ENCODE measurements around the gene NHSL2.

DNA sequence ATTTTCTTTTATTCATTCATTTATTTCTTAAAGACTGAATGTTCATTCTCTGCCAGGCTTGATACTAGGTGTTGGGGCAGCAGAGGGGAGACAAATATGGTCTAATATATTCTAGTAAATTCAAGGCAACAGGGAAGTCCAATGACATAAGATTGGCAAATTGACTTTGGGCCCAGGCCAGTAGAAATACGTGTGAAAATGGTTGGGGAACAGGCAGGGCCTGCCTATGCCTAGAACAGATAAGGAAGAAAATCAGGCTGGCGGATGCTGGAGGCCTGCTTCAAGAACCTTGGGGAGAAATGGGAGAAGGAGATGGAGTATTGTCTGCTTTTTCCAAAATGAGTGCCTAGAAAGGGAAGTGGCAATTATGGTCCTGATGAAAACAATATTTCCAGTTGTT lies 112.4 kb downstream of the NHSL2 start:
- TF ChIP-seq POLR2A (IDR thresholded peaks at IDR 0.05) (no peak), CTCF (IDR thresholded peaks at IDR 0.05) (no peak)

All from body of pancreas (tissue), 4 donors.